ENCODE results near the gene IPO8.

IPO8 gene

GRCh38 chr12:30739020-30739419 is 43.4 kb upstream of the IPO8 start:
- no peak for TF ChIP-seq CTCF (IDR thresholded peaks at IDR 0.05; ENCODE audit: low read length)
- no peak for TF ChIP-seq EZH2 (IDR thresholded peaks at IDR 0.05; ENCODE audit: borderline replicate concordance, low read length)
- H3K79me2 ChIP-seq (ENCODE audit: insufficient read depth, low read length) = no peaks in the 10 kb centered on the region
- H3K9me3 ChIP-seq (ENCODE audit: low read length) = no peaks in the 10 kb centered on the region
- H4K20me1 ChIP-seq (ENCODE audit: insufficient read depth, low read length) = no peaks in the 10 kb centered on the region
- H3K9ac ChIP-seq (ENCODE audit: low read length) = no peak overlapping the region
- no peak overlapping the region for H3K4me2 ChIP-seq (ENCODE audit: low read length)
- H3K36me3 ChIP-seq (ENCODE audit: insufficient read depth, low read length) = peaks cover 31% of the 10 kb centered on the region
- H3F3A ChIP-seq (ENCODE audit: insufficient read depth, low read length) = no peaks in the 10 kb centered on the region
- H2AFZ ChIP-seq (ENCODE audit: low read length) = no peak overlapping the region
- no peak overlapping the region for H3K4me3 ChIP-seq (ENCODE audit: low read depth, low read length, poor library complexity, severe bottlenecking)
- H3K9me2 ChIP-seq (ENCODE audit: low read depth, low read length) = no peaks in the 10 kb centered on the region
- H3K27ac ChIP-seq (ENCODE audit: low read depth, low read length, poor library complexity, severe bottlenecking) = no peak overlapping the region
- H3K27me3 ChIP-seq (ENCODE audit: insufficient read depth, low read length) = no peaks in the 10 kb centered on the region
- no peaks in the 10 kb centered on the region for H3K4me1 ChIP-seq (ENCODE audit: insufficient read depth, low read length, severe bottlenecking)

- peaks cover 30% of the 10 kb centered on the region; the same call in 1 of the 2 replicates for H3K36me3 ChIP-seq (ENCODE audit: insufficient read depth, low read length)
- no peak overlapping the region for H3K9ac ChIP-seq (ENCODE audit: low read length)
- no peak for TF ChIP-seq EZH2 (IDR thresholded peaks at IDR 0.05; ENCODE audit: borderline replicate concordance, low read length)
- no peak for TF ChIP-seq CTCF (IDR thresholded peaks at IDR 0.05; ENCODE audit: low read length)
- no peaks in the 10 kb centered on the region for H3K9me2 ChIP-seq (ENCODE audit: low read depth, low read length)
- no peak overlapping the region for H3K27ac ChIP-seq (ENCODE audit: low read depth, low read length, poor library complexity, severe bottlenecking)
- no peak overlapping the region for H3K4me2 ChIP-seq (ENCODE audit: low read length)
- H3F3A ChIP-seq (ENCODE audit: insufficient read depth, low read length) = no peaks in the 10 kb centered on the region
- no peaks in the 10 kb centered on the region for H3K9me3 ChIP-seq (ENCODE audit: low read length)
- H3K4me1 ChIP-seq (ENCODE audit: insufficient read depth, low read length, severe bottlenecking) = no peaks in the 10 kb centered on the region
- H3K4me3 ChIP-seq (ENCODE audit: low read depth, low read length, poor library complexity, severe bottlenecking) = no peak overlapping the region
- no peaks in the 10 kb centered on the region for H3K27me3 ChIP-seq (ENCODE audit: insufficient read depth, low read length)
- H2AFZ ChIP-seq (ENCODE audit: low read length) = no peak overlapping the region
- H4K20me1 ChIP-seq (ENCODE audit: insufficient read depth, low read length) = no peaks in the 10 kb centered on the region
- H3K79me2 ChIP-seq (ENCODE audit: insufficient read depth, low read length) = no peaks in the 10 kb centered on the region
These were observed 37.4 kb upstream of the IPO8 start for GRCh38 chr12:30732954-30733637.

GRCh38 chr12:30730011-30730410 is 34.3 kb upstream of the IPO8 start:
- Histone ChIP-seq H3F3A (ENCODE audit: insufficient read depth, low read length) (no peaks in the 10 kb centered on the region), H3K27ac (ENCODE audit: low read depth, low read length, poor library complexity, severe bottlenecking) (no peak overlapping the region), H4K20me1 (ENCODE audit: insufficient read depth, low read length) (no peaks in the 10 kb centered on the region), H3K9ac (ENCODE audit: low read length) (no peak overlapping the region), H2AFZ (ENCODE audit: low read length) (no peak overlapping the region), H3K4me1 (ENCODE audit: insufficient read depth, low read length, severe bottlenecking) (no peaks in the 10 kb centered on the region), H3K9me3 (ENCODE audit: low read length) (no peaks in the 10 kb centered on the region), H3K36me3 (ENCODE audit: insufficient read depth, low read length) (peaks cover 25% of the 10 kb centered on the region; the same call in 1 of the 2 replicates), H3K79me2 (ENCODE audit: insufficient read depth, low read length) (no peaks in the 10 kb centered on the region), H3K9me2 (ENCODE audit: low read depth, low read length) (no peaks in the 10 kb centered on the region), H3K4me2 (ENCODE audit: low read length) (no peak overlapping the region), H3K4me3 (ENCODE audit: low read depth, low read length, poor library complexity, severe bottlenecking) (no peak overlapping the region), H3K27me3 (ENCODE audit: insufficient read depth, low read length) (no peaks in the 10 kb centered on the region)
- TF ChIP-seq EZH2 (IDR thresholded peaks at IDR 0.05; ENCODE audit: borderline replicate concordance, low read length) (no peak), CTCF (IDR thresholded peaks at IDR 0.05; ENCODE audit: low read length) (no peak)
